Measurements from ENCODE around the gene PPP1R7.

PPP1R7 gene

DNA sequence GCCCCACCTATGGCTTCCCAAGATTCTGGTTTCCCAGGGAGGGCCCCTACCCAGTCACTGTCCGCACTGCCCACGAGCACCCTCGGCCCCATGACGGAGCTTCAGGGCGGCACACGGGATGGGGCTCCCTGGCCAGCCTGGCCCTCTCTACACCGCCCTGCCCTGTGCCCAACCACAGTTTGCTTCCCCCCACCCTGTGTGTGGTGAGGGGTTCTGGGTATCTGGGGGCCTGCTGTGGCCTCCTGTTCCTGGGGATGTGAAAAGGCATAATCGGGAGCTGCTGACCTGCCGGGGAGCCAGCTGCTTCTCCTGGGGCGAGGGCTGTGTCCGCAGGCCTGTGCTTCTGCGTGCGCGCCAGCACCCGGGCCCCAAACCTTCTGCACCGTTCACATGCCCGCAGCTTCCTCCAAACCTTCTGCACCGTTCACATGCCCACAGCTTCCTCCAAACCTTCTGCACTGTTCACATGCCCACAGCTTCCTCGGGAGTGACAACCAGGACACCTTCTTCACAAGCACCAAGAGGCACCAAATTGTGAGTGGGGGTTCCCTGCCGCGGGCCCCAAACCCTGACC is 50.6 kb downstream of the PPP1R7 start:
- no peak overlapping the region for H3K4me3 ChIP-seq
- TF ChIP-seq, protein P1, sequence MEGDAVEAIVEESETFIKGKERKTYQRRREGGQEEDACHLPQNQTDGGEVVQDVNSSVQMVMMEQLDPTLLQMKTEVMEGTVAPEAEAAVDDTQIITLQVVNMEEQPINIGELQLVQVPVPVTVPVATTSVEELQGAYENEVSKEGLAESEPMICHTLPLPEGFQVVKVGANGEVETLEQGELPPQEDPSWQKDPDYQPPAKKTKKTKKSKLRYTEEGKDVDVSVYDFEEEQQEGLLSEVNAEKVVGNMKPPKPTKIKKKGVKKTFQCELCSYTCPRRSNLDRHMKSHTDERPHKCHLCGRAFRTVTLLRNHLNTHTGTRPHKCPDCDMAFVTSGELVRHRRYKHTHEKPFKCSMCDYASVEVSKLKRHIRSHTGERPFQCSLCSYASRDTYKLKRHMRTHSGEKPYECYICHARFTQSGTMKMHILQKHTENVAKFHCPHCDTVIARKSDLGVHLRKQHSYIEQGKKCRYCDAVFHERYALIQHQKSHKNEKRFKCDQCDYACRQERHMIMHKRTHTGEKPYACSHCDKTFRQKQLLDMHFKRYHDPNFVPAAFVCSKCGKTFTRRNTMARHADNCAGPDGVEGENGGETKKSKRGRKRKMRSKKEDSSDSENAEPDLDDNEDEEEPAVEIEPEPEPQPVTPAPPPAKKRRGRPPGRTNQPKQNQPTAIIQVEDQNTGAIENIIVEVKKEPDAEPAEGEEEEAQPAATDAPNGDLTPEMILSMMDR (IDR thresholded peaks at IDR 0.05) = no peak
- no peak overlapping the region for H3K27ac ChIP-seq
- no peak for DNase-seq (ENCODE audit: low spot score)

GRCh38 chr2:241201445-241202267 is 51.4 kb downstream of the PPP1R7 start:
- DNase-seq (ENCODE audit: low spot score) = no peak

DNA sequence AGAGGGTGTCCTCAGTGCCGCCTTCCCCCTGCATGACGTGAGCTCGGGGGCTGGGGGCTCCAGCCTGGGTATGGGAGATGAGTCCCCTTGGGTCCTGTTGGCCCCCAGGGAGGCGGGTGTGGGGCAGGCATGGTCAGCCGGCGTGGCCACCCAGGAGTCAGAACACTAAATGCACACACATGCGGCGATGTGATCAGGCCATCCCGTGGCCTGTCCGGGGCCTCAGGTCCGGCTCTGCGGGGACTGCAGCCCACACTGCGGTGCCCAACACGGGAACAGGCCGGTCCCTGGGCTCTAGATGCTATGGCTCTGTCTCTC is 52.0 kb downstream of the PPP1R7 start:
- TF ChIP-seq, protein P1 (IDR thresholded peaks at IDR 0.05) = no peak
- no peak for DNase-seq (ENCODE audit: low spot score)
- Histone ChIP-seq H3K4me3 (no peak overlapping the region), H3K27ac (no peak overlapping the region)

More at GRCh38 chr2:241201445-241202267, 51.4 kb downstream of the PPP1R7 start:
- TF ChIP-seq, protein P1 (IDR thresholded peaks at IDR 0.05) = no peak
- H3K4me3 ChIP-seq = no peak overlapping the region
- H3K27ac ChIP-seq = no peak overlapping the region

GRCh38 chr2:241202681-241203080 is 52.4 kb downstream of the PPP1R7 start:
- Histone ChIP-seq H3K4me3 (no peak overlapping the region), H3K27ac (no peak overlapping the region)
- no peak for DNase-seq (ENCODE audit: low spot score)
- TF ChIP-seq, protein P1 (IDR thresholded peaks at IDR 0.05) = no peak

DNA sequence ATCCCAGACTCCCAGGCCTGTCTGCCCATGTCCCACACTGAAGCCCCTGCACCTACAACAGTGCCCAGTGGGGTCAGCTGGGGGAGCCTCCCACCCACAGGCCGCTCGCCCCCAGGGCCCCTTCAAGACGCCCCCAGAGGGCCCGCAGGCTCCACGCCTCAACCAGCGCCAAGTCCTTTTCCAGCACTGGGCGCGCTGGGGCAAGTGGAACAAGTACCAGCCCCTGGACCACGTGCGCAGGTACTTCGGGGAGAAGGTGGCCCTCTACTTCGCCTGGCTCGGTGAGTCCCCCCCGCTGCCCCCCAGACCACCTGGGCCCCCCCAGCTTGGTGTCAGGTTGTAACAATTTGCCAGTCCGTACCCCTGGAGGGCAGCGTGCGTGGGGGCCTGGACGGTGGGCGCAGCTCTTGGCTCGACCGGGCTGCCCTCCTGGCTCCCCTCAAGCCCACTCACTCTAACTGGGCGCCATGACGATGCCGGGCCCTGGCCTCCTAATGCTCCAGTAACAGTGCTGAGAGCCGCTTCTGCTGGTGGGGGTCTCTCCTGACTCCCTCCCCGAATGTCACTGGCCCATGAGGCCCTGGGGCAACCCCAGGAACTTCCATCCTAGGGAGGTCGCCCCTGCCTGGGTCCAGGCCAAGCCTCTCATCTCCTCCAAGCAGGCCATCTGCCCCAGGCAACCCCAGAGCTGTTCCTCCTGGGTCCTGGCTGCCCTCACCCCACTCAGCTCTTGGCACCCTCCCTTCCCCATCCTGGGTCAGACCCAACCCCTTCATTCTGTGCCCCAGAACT is 53.1 kb downstream of the PPP1R7 start:
- TF ChIP-seq, protein P1 (IDR thresholded peaks at IDR 0.05) = no peak
- H3K27ac ChIP-seq = no peak overlapping the region
- DNase-seq (ENCODE audit: low spot score) = no peak
- no peak overlapping the region for H3K4me3 ChIP-seq

GRCh38 chr2:241204010-241204384 is 53.7 kb downstream of the PPP1R7 start:
- Histone ChIP-seq H3K27ac (no peak overlapping the region), H3K4me3 (no peak overlapping the region)
- TF ChIP-seq, protein P1 (IDR thresholded peaks at IDR 0.05) = no peak
- DNase-seq (ENCODE audit: low spot score) = no peak
